Measurements from ENCODE around the gene PTGES. TPM values are rescaled to one million over a fixed set of nuclear protein-coding genes. Genes with fewer than 3 reads are reported as not detected.

PTGES gene
- total RNA-seq, 3 donors from 2014 or later: 3.4 to 10.8 (median 5.2) TPM

GRCh38 chr9:129724456-129725190 is 28.2 kb downstream of the PTGES start:
- TF ChIP-seq, protein P1, sequence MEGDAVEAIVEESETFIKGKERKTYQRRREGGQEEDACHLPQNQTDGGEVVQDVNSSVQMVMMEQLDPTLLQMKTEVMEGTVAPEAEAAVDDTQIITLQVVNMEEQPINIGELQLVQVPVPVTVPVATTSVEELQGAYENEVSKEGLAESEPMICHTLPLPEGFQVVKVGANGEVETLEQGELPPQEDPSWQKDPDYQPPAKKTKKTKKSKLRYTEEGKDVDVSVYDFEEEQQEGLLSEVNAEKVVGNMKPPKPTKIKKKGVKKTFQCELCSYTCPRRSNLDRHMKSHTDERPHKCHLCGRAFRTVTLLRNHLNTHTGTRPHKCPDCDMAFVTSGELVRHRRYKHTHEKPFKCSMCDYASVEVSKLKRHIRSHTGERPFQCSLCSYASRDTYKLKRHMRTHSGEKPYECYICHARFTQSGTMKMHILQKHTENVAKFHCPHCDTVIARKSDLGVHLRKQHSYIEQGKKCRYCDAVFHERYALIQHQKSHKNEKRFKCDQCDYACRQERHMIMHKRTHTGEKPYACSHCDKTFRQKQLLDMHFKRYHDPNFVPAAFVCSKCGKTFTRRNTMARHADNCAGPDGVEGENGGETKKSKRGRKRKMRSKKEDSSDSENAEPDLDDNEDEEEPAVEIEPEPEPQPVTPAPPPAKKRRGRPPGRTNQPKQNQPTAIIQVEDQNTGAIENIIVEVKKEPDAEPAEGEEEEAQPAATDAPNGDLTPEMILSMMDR (IDR thresholded peaks at IDR 0.05): no peak
- no peak for DNase-seq
- ATAC-seq: no peak
- H3K4me1 ChIP-seq (ENCODE audit: low read depth): no peaks in the 10 kb centered on the region
- H3K4me3 ChIP-seq: no peak overlapping the region
- intact Hi-C loops (cut with DNase I, micrococcal nuclease): no loop called here
- no peaks in the 10 kb centered on the region for H3K36me3 ChIP-seq (ENCODE audit: low read depth)
- H3K9me3 ChIP-seq: no peaks in the 10 kb centered on the region

- DNase-seq: no peak
- intact Hi-C loops (cut with DNase I, micrococcal nuclease): no loop called here
- TF ChIP-seq, protein P1 (IDR thresholded peaks at IDR 0.05): no peak
Measured at GRCh38 chr9:129722913-129723312, 29.9 kb downstream of the PTGES start.

GRCh38 chr9:129720865-129721545 is 31.8 kb downstream of the PTGES start:
- intact Hi-C loops (cut with DNase I, micrococcal nuclease): no loop called here
- Histone ChIP-seq H3K36me3 (ENCODE audit: low read depth) (no peaks in the 10 kb centered on the region), H3K9me3 (no peaks in the 10 kb centered on the region), H3K4me1 (ENCODE audit: low read depth) (no peaks in the 10 kb centered on the region), H3K4me3 (no peak overlapping the region)
- DNase-seq: no peak
- TF ChIP-seq, protein P1 (IDR thresholded peaks at IDR 0.05): no peak
- peak; percentile 65 for ATAC-seq

More at GRCh38 chr9:129722913-129723312, 29.9 kb downstream of the PTGES start:
- Histone ChIP-seq H3K9me3 (no peaks in the 10 kb centered on the region), H3K4me1 (ENCODE audit: low read depth) (no peaks in the 10 kb centered on the region), H3K36me3 (ENCODE audit: low read depth) (no peaks in the 10 kb centered on the region), H3K4me3 (no peak overlapping the region)
- ATAC-seq: no peak

GRCh38 chr9:129720181-129720864 is 32.5 kb downstream of the PTGES start:
- no peak for DNase-seq
- Histone ChIP-seq H3K36me3 (ENCODE audit: low read depth) (no peaks in the 10 kb centered on the region), H3K4me1 (ENCODE audit: low read depth) (no peaks in the 10 kb centered on the region), H3K4me3 (no peak overlapping the region), H3K9me3 (no peaks in the 10 kb centered on the region)
- peak; percentile 37 for ATAC-seq
- intact Hi-C loops (cut with DNase I, micrococcal nuclease): no loop called here
- TF ChIP-seq, protein P1 (IDR thresholded peaks at IDR 0.05): no peak

- DNase-seq (no peak), ATAC-seq (no peak)
- intact Hi-C loops (cut with DNase I, micrococcal nuclease): no loop called here
- Histone ChIP-seq H3K9me3 (no peaks in the 10 kb centered on the region), H3K4me1 (ENCODE audit: low read depth) (no peaks in the 10 kb centered on the region), H3K36me3 (ENCODE audit: low read depth) (no peaks in the 10 kb centered on the region), H3K4me3 (no peak overlapping the region)
- TF ChIP-seq, protein P1 (IDR thresholded peaks at IDR 0.05): no peak
Measured at GRCh38 chr9:129719135-129719534, 33.7 kb downstream of the PTGES start.

Measured in mucosa of descending colon (tissue), 3 donors.